GM12878 (cell line): Measurements from ENCODE around the gene SPACA5.
"Not testable (repeated sequence)": the region's sequence is repeated elsewhere in the genome, so short reads cannot be mapped to it uniquely, and the experiment has no call there.

ENCODE experiments used
- CEBPB ChIP-seq, 2 experiments: fragments of 150-350 bp in 1 of 2; IDR thresholded peaks; 2 replicates each; pipeline ENCODE4 v1.6.1; 2012 to 2014; ENCODE audit warnings: low read depth in 2 of 2, low read length in 2 of 2, borderline replicate concordance in 1 of 2, inconsistent platforms in 1 of 2
- FOS ChIP-seq: IDR thresholded peaks from 3 replicates; pipeline ENCODE4 v1.6.1; 2011; ENCODE audit warnings: borderline replicate concordance; ENCODE audit not compliant: insufficient read length; ENCODE audit errors: extremely low read depth
- MXI1 ChIP-seq: fragments of 150-350 bp; IDR thresholded peaks from 2 replicates; pipeline ENCODE4 v1.6.1; 2011; ENCODE audit warnings: low read depth, mild to moderate bottlenecking, inconsistent platforms, low read length, improper control_type of control experiment
- POLR2A ChIP-seq: IDR thresholded peaks from 2 replicates; pipeline ENCODE4 v1.6.1; 2011; ENCODE audit warnings: low read depth, mild to moderate bottlenecking, low read length
- SUPT20H ChIP-seq: IDR thresholded peaks from 2 replicates; pipeline ENCODE4 v1.6.1; 2011; ENCODE audit warnings: low read depth, mild to moderate bottlenecking, low read length, moderate library complexity, borderline replicate concordance; ENCODE audit not compliant: control insufficient read depth
- TAF1 ChIP-seq: IDR thresholded peaks from 2 replicates; pipeline ENCODE4 v1.6.1; 2011; ENCODE audit warnings: mild to moderate bottlenecking, low read depth, low read length, borderline replicate concordance
- TF ChIP-seq, protein P1 (sequence below), 3 experiments: IDR thresholded peaks in 2 of 3; conservative IDR thresholded peaks in 1 of 3; 2 replicates each; pipeline ENCODE4 v1.5.1; 2011; ENCODE audit warnings: low read depth in 3 of 3, low read length in 3 of 3, mild to moderate bottlenecking in 3 of 3, control low read depth in 2 of 3, moderate library complexity in 2 of 3, inconsistent platforms in 1 of 3, mixed read lengths in 1 of 3; ENCODE audit not compliant: control insufficient read depth in 2 of 3, insufficient read depth in 1 of 3; ENCODE audit errors: extremely low read depth in 1 of 3

DNA sequence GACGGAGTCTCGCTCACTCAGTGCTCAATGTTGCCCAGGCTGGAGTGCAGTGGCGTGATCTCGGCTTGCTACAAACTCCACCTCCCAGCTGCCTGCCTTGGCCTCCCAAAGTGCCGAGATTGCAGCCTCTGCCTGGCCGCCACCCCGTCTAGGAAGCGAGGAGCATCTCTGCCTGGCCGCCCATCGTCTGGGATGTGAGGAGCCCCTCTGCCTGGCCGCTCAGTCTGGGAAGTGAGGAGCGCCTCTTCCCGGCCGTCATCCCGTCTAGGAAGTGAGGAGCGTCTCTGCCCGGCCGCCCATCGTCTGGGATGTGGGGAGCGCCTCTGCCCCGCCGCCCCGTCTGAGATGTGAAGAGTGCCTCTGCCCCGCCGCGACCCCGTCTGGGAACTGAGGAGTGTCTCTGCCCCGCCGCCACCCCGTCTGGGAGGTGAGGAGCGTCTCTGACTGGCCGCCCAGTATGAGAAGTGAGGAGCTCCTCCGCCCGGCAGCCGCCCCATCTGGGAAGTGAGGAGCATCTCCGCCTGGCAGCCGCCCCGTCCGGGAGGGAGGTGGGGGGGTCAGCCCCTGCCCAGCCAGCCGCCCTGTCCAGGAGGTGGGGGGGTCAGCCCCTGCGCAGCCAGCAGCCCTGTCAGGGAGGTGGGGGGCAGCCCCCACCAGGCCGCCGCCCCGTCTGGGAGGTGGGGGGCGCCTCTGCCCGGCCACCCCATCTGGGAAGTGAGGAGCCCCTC is 10.0 kb downstream of the SPACA5 start:
- not testable (repeated sequence) for TF ChIP-seq TAF1; FOS; POLR2A; CEBPB (IDR thresholded peaks at IDR 0.05; ENCODE audit: borderline replicate concordance in 1 of 2, low read depth in 2 of 2, low read length in 2 of 2); MXI1; SUPT20H
- TF ChIP-seq, protein P1, sequence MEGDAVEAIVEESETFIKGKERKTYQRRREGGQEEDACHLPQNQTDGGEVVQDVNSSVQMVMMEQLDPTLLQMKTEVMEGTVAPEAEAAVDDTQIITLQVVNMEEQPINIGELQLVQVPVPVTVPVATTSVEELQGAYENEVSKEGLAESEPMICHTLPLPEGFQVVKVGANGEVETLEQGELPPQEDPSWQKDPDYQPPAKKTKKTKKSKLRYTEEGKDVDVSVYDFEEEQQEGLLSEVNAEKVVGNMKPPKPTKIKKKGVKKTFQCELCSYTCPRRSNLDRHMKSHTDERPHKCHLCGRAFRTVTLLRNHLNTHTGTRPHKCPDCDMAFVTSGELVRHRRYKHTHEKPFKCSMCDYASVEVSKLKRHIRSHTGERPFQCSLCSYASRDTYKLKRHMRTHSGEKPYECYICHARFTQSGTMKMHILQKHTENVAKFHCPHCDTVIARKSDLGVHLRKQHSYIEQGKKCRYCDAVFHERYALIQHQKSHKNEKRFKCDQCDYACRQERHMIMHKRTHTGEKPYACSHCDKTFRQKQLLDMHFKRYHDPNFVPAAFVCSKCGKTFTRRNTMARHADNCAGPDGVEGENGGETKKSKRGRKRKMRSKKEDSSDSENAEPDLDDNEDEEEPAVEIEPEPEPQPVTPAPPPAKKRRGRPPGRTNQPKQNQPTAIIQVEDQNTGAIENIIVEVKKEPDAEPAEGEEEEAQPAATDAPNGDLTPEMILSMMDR (IDR thresholded peaks at IDR 0.05 in 2 of 3, conservative IDR thresholded peaks at IDR 0.05 in 1 of 3; ENCODE audit: control insufficient read depth in 2 of 3, extremely low read depth in 1 of 3, insufficient read depth in 1 of 3, low read depth in 3 of 3, low read length in 3 of 3): not testable (repeated sequence)
